G401.6 (cell line): ENCODE data around the gene DRD3.

ENCODE experiments used
- FAIRE-seq: peaks from 2 replicates; lab custom pipeline; 2012; peaks lifted over from hg19 to GRCh38; lab: Jason Lieb, UNC

The DRD3 gene

GRCh38 chr3:114178770-114179368 lies at the start of gene DRD3:
TSS of gene DRD3 (minus strand) at chr3:114179052. CDS start at chr3:114171992, 7,060 bp downstream.
- FAIRE-seq: no peak

GRCh38 chr3:114227076-114227475 lies 48.2 kb upstream of the DRD3 start:
- no peak for FAIRE-seq

- FAIRE-seq: no peak
These were observed 47.5 kb upstream of the DRD3 start for GRCh38 chr3:114226313-114226712.

GRCh38 chr3:114223143-114223542 lies 44.3 kb upstream of the DRD3 start:
- FAIRE-seq: no peak

- no peak for FAIRE-seq
These were observed 43.0 kb upstream of the DRD3 start for GRCh38 chr3:114221881-114222264.

- FAIRE-seq: no peak
These were observed 42.5 kb upstream of the DRD3 start for GRCh38 chr3:114221165-114221880.

GRCh38 chr3:114219741-114220140 lies 40.9 kb upstream of the DRD3 start:
- no peak for FAIRE-seq

GRCh38 chr3:114218578-114219185 lies 39.8 kb upstream of the DRD3 start:
- FAIRE-seq: no peak

GRCh38 chr3:114218006-114218405 lies 39.2 kb upstream of the DRD3 start:
- FAIRE-seq: no peak

- FAIRE-seq: no peak
These were observed 38.4 kb upstream of the DRD3 start for GRCh38 chr3:114217266-114217665.

GRCh38 chr3:114216186-114216970 lies 37.5 kb upstream of the DRD3 start:
- FAIRE-seq: no peak

GRCh38 chr3:114214542-114215341 lies 35.9 kb upstream of the DRD3 start:
- FAIRE-seq: no peak

GRCh38 chr3:114213627-114214541 lies 35.0 kb upstream of the DRD3 start:
- FAIRE-seq: no peak

- no peak for FAIRE-seq
These were observed 34.4 kb upstream of the DRD3 start for GRCh38 chr3:114213292-114213626.

- FAIRE-seq: no peak
These were observed 33.8 kb upstream of the DRD3 start for GRCh38 chr3:114212646-114213045.

GRCh38 chr3:114207768-114208167 lies 28.9 kb upstream of the DRD3 start:
- FAIRE-seq: no peak

GRCh38 chr3:114206342-114206741 lies 27.5 kb upstream of the DRD3 start:
- no peak for FAIRE-seq

- FAIRE-seq: no peak
These were observed 26.7 kb upstream of the DRD3 start for GRCh38 chr3:114205541-114205940.

GRCh38 chr3:114194750-114195149 lies 15.9 kb upstream of the DRD3 start:
- FAIRE-seq: no peak

GRCh38 chr3:114192136-114192535 lies 13.3 kb upstream of the DRD3 start:
- FAIRE-seq: no peak

GRCh38 chr3:114186501-114186900 lies 7.6 kb upstream of the DRD3 start:
- no peak for FAIRE-seq
